Measurements from ENCODE around the gene ADARB2. TPM values are rescaled to one million over a fixed set of nuclear protein-coding genes. Genes with fewer than 3 reads are reported as not detected.

Gene ADARB2
- polyA plus RNA-seq, 3 donors = not detected

GRCh38 chr10:1452777-1453176 lies 284.5 kb downstream of the ADARB2 start:
- DNase-seq = no peak
- Histone ChIP-seq H3K4me1 (ENCODE audit: control insufficient read depth in 1 of 2, insufficient read depth in 2 of 2, low read length in 2 of 2) (no peaks in the 10 kb centered on the region), H3K36me3 (replicated peaks in 1 of 2; ENCODE audit: control insufficient read depth in 1 of 2, insufficient read depth in 2 of 2, low read length in 2 of 2) (no peaks in the 10 kb centered on the region), H3K4me3 (replicated peaks in 1 of 3; ENCODE audit: low read depth in 2 of 3, low read length in 3 of 3) (no peak overlapping the region), H3K4me2 (replicated peaks; ENCODE audit: extremely low read depth, low read length, poor library complexity, severe bottlenecking) (no peak overlapping the region), H3K27me3 (ENCODE audit: control insufficient read depth in 2 of 2, insufficient read depth in 2 of 2, low read length in 2 of 2) (no peaks in the 10 kb centered on the region), H3K79me2 (ENCODE audit: insufficient read depth, low read length) (no peaks in the 10 kb centered on the region), H2AFZ (ENCODE audit: insufficient read depth, low read depth, low read length, poor library complexity, severe bottlenecking) (no peak overlapping the region), H3K9ac (ENCODE audit: insufficient read depth, low read length, poor library complexity, severe bottlenecking) (no peak overlapping the region), H3K27ac (ENCODE audit: low read depth in 1 of 2, low read length in 2 of 2) (no peak overlapping the region), H3K9me3 (replicated peaks in 1 of 2; ENCODE audit: control insufficient read depth in 1 of 2, insufficient read depth in 1 of 2, low read length in 2 of 2) (no peaks in the 10 kb centered on the region), H4K20me1 (ENCODE audit: insufficient read depth, low read length) (no peaks in the 10 kb centered on the region)
- H3K27ac Mint-ChIP-seq = no peak overlapping the region
- intact Hi-C loops (cut with micrococcal nuclease) = no loop called here
- H3K27me3 Mint-ChIP-seq (ENCODE audit: low read depth in 3 of 3) = peaks cover 0 to 8% (median 0%) of the 10 kb centered on the region in 3 donors
- no peak for TF ChIP-seq CTCF (IDR thresholded peaks at IDR 0.05)
- H3K4me3 Mint-ChIP-seq = no peak overlapping the region
- no peaks in the 10 kb centered on the region for H3K4me1 Mint-ChIP-seq
- H3K36me3 Mint-ChIP-seq = no peaks in the 10 kb centered on the region
- WGBS (ENCODE audit: insufficient coverage) = 92% methylated on average over 8 of the region's 8 CpGs
- H3K9me3 Mint-ChIP-seq = peaks cover 0 to 23% (median 3%) of the 10 kb centered on the region in 7 donors

GRCh38 chr10:1451941-1452340 lies 285.4 kb downstream of the ADARB2 start:
- Mint-ChIP-seq H3K4me1 (no peaks in the 10 kb centered on the region), H3K36me3 (no peaks in the 10 kb centered on the region), H3K27me3 (ENCODE audit: low read depth in 3 of 3) (peaks cover 0 to 8% (median 0%) of the 10 kb centered on the region in 3 donors), H3K27ac (no peak overlapping the region), H3K4me3 (no peak overlapping the region), H3K9me3 (peaks cover 0 to 19% (median 3%) of the 10 kb centered on the region in 7 donors)
- DNase-seq = no peak
- H3K9ac ChIP-seq (ENCODE audit: insufficient read depth, low read length, poor library complexity, severe bottlenecking) = no peak overlapping the region
- H3K9me3 ChIP-seq (replicated peaks in 1 of 2; ENCODE audit: control insufficient read depth in 1 of 2, insufficient read depth in 1 of 2, low read length in 2 of 2) = no peaks in the 10 kb centered on the region
- no peaks in the 10 kb centered on the region for H4K20me1 ChIP-seq (ENCODE audit: insufficient read depth, low read length)
- WGBS (ENCODE audit: insufficient coverage) = 98% methylated on average over 5 of the region's 7 CpGs
- no peak overlapping the region for H3K4me2 ChIP-seq (replicated peaks; ENCODE audit: extremely low read depth, low read length, poor library complexity, severe bottlenecking)
- H2AFZ ChIP-seq (ENCODE audit: insufficient read depth, low read depth, low read length, poor library complexity, severe bottlenecking) = no peak overlapping the region
- intact Hi-C loops (cut with micrococcal nuclease) = no loop called here
- H3K27me3 ChIP-seq (ENCODE audit: control insufficient read depth in 2 of 2, insufficient read depth in 2 of 2, low read length in 2 of 2) = no peaks in the 10 kb centered on the region
- no peaks in the 10 kb centered on the region for H3K36me3 ChIP-seq (replicated peaks in 1 of 2; ENCODE audit: control insufficient read depth in 1 of 2, insufficient read depth in 2 of 2, low read length in 2 of 2)
- TF ChIP-seq CTCF (IDR thresholded peaks at IDR 0.05) = no peak
- no peak overlapping the region for H3K4me3 ChIP-seq (replicated peaks in 1 of 3; ENCODE audit: low read depth in 2 of 3, low read length in 3 of 3)
- H3K4me1 ChIP-seq (ENCODE audit: control insufficient read depth in 1 of 2, insufficient read depth in 2 of 2, low read length in 2 of 2) = no peaks in the 10 kb centered on the region
- H3K79me2 ChIP-seq (ENCODE audit: insufficient read depth, low read length) = no peaks in the 10 kb centered on the region
- H3K27ac ChIP-seq (ENCODE audit: low read depth in 1 of 2, low read length in 2 of 2) = no peak overlapping the region
